GM19324 (cell line): ENCODE results near the gene RGSL1.
A peak's percentile ranks its signal among the peaks of the same experiment; 100 is the strongest.

Experiments used
- ATAC-seq: cut with Tn5 transposase; IDR thresholded peaks from one replicate; pipeline ENCODE4 v1.9.1; 2021; ENCODE audit warnings: mild to moderate bottlenecking, moderate library complexity; ENCODE audit not compliant: unreplicated experiment, low FRiP score

RGSL1 gene

GRCh38 chr1:182450087-182450486, at the start of gene RGSL1:
RGSL1 (plus strand) TSS chr1:182450146; CDS start chr1:182450166, 20 bp downstream.
- ATAC-seq, result no peak

- ATAC-seq, result no peak
Observed at GRCh38 chr1:182400567-182400966, 49.4 kb upstream of the RGSL1 start, which contains the start of gene TEDDM1. TEDDM1 (minus strand) TSS chr1:182400667; CDS start chr1:182400485, 182 bp downstream.

GRCh38 chr1:182404781-182405180, 45.2 kb upstream of the RGSL1 start:
- no peak for ATAC-seq

GRCh38 chr1:182405578-182405977, 44.4 kb upstream of the RGSL1 start:
- ATAC-seq, result no peak

GRCh38 chr1:182406012-182406411, 43.9 kb upstream of the RGSL1 start:
- ATAC-seq, result no peak

- ATAC-seq, result no peak
Observed at GRCh38 chr1:182407724-182408123, 42.2 kb upstream of the RGSL1 start.

GRCh38 chr1:182408435-182409075, 41.4 kb upstream of the RGSL1 start:
- ATAC-seq, result no peak

- ATAC-seq, result no peak
Observed at GRCh38 chr1:182410138-182410537, 39.8 kb upstream of the RGSL1 start.

- ATAC-seq, result no peak
Observed at GRCh38 chr1:182410620-182411273, 39.2 kb upstream of the RGSL1 start.

- ATAC-seq, result no peak
Observed at GRCh38 chr1:182413486-182413885, 36.5 kb upstream of the RGSL1 start.

- ATAC-seq, result no peak
Observed at GRCh38 chr1:182413969-182414368, 36.0 kb upstream of the RGSL1 start.

- ATAC-seq, result no peak
Observed at GRCh38 chr1:182415789-182416188, 34.2 kb upstream of the RGSL1 start.

- ATAC-seq, result peak; percentile 68
Observed at GRCh38 chr1:182426442-182427430, 23.2 kb upstream of the RGSL1 start.

GRCh38 chr1:182428043-182428442, 21.9 kb upstream of the RGSL1 start:
- ATAC-seq, result no peak

- ATAC-seq, result no peak
Observed at GRCh38 chr1:182430263-182431068, 19.5 kb upstream of the RGSL1 start.

GRCh38 chr1:182431278-182431677, 18.7 kb upstream of the RGSL1 start:
- no peak for ATAC-seq

- no peak for ATAC-seq
Observed at GRCh38 chr1:182433580-182433979, 16.4 kb upstream of the RGSL1 start.

- no peak for ATAC-seq
Observed at GRCh38 chr1:182438326-182438725, 11.6 kb upstream of the RGSL1 start.

GRCh38 chr1:182441719-182442118, 8.2 kb upstream of the RGSL1 start:
- no peak for ATAC-seq

- ATAC-seq, result no peak
Observed at GRCh38 chr1:182442333-182442732, 7.6 kb upstream of the RGSL1 start.
